Keratinocyte (primary cell): ENCODE results near the gene SP140L. TPM values are rescaled to one million over a fixed set of nuclear protein-coding genes. Genes with fewer than 3 reads are reported as not detected.

Experiments
- DNase-seq: peaks from one replicate; pipeline ENCODE4 v3.0.0-alpha.2; 2011; ENCODE audit warnings: low read depth, missing footprints, low spot score
- FAIRE-seq: peaks from 2 replicates; lab custom pipeline; 2011; peaks lifted over from hg19 to GRCh38; lab: Jason Lieb, UNC
- H2AFZ ChIP-seq: 2 replicates; pipeline ENCODE4 v1.6.0; 2012; ENCODE audit warnings: low read length, control low read depth, inconsistent platforms; ENCODE audit not compliant: control insufficient read depth
- H3K27ac ChIP-seq: 2 replicates; pipeline ENCODE4 v1.5.1; 2011; ENCODE audit warnings: low read length; ENCODE audit not compliant: control insufficient read depth, insufficient read depth
- H3K27me3 ChIP-seq: 3 replicates; pipeline ENCODE4 v1.6.0; 2011; ENCODE audit warnings: low read length; ENCODE audit not compliant: control insufficient read depth, insufficient read depth; ENCODE audit errors: extremely low read depth
- H3K36me3 ChIP-seq, 2 experiments: 2 replicates in 1 of 2; 3 replicates in 1 of 2; pipeline ENCODE4 v1.5.1; 2011; ENCODE audit warnings: low read length in 2 of 2, mild to moderate bottlenecking in 1 of 2; ENCODE audit not compliant: control insufficient read depth in 2 of 2, insufficient read depth in 2 of 2; ENCODE audit errors: extremely low read depth in 1 of 2
- H3K4me1 ChIP-seq: 3 replicates; pipeline ENCODE4 v1.5.1; 2011; ENCODE audit warnings: low read length; ENCODE audit not compliant: control insufficient read depth, insufficient read depth; ENCODE audit errors: extremely low read depth
- H3K4me2 ChIP-seq: 3 replicates; pipeline ENCODE4 v1.6.0; 2011; ENCODE audit warnings: low read depth, low read length; ENCODE audit not compliant: control insufficient read depth, insufficient read depth; ENCODE audit errors: extremely low read depth
- H3K4me3 ChIP-seq, 3 experiments: fragments of 200-600 bp in 1 of 3; sonication (generic) in 1 of 3; 2 replicates in 2 of 3; 3 replicates in 1 of 3; pipeline ENCODE4 v1.5.1; 2011 to 2016; ENCODE audit warnings: low read length in 3 of 3, mild to moderate bottlenecking in 3 of 3, control low read depth in 2 of 3, inconsistent platforms in 1 of 3, low read depth in 1 of 3, mixed read lengths in 1 of 3, mixed run types in 1 of 3, moderate library complexity in 1 of 3; ENCODE audit not compliant: control insufficient read depth in 2 of 3, insufficient read depth in 2 of 3; ENCODE audit errors: extremely low read depth in 1 of 3
- H3K79me2 ChIP-seq: 2 replicates; pipeline ENCODE4 v1.6.0; 2012; ENCODE audit warnings: low read length; ENCODE audit not compliant: control insufficient read depth, insufficient read depth
- H3K9ac ChIP-seq: 3 replicates; pipeline ENCODE4 v1.6.0; 2011; ENCODE audit warnings: low read length; ENCODE audit not compliant: control insufficient read depth, insufficient read depth; ENCODE audit errors: extremely low read depth
- H3K9me1 ChIP-seq: 3 replicates; pipeline ENCODE4 v1.6.0; 2011; ENCODE audit warnings: low read length; ENCODE audit not compliant: control insufficient read depth, insufficient read depth; ENCODE audit errors: extremely low read depth
- H3K9me3 ChIP-seq: 2 replicates; pipeline ENCODE4 v1.5.1; 2012; ENCODE audit warnings: low read depth, low read length; ENCODE audit not compliant: control insufficient read depth
- H4K20me1 ChIP-seq: 3 replicates; pipeline ENCODE4 v1.6.0; 2011; ENCODE audit warnings: low read length; ENCODE audit not compliant: control insufficient read depth, insufficient read depth; ENCODE audit errors: extremely low read depth
- EZH2 ChIP-seq: IDR thresholded peaks from one replicate; pipeline ENCODE4 v1.6.1; 2012; ENCODE audit warnings: inconsistent platforms, mild to moderate bottlenecking, low read length, moderate library complexity
- dilution Hi-C: fragments of 300-500 bp; cut with MboI; formaldehyde crosslinking; loops from one replicate; pipeline ENCODE4 v1.7.0; 2020; ENCODE audit warnings: low sequenced_read_pairs; ENCODE audit not compliant: extremely low pct_ligation_motif_present
- polyA plus RNA-seq, 5 experiments: library from polyadenylated mRNA; depleted of rRNA in 3 of 5; stranded (reverse) in 3 of 5; stranded (forward) in 1 of 5; unstranded in 1 of 5; fragments of >200 nt; gene quantifications; 1 replicate in 1 of 5; 2 replicates in 3 of 5; 3 replicates in 1 of 5; pipeline versions ENCODE4 v1.2.1 to v1.2.3, GENCODE V29; 2011 to 2012; ENCODE audit warnings: missing spikeins in 2 of 5, low read depth in 1 of 5, low replicate concordance in 1 of 5
- TF ChIP-seq, protein P1 (sequence below), 3 experiments: IDR thresholded peaks in 1 of 3; conservative IDR thresholded peaks in 1 of 3; optimal IDR thresholded peaks in 1 of 3; 2 replicates in 2 of 3; 3 replicates in 1 of 3; pipeline versions ENCODE3 to v1.5.1; 2011; ENCODE audit warnings: low read length in 3 of 3, mild to moderate bottlenecking in 3 of 3, moderate library complexity in 2 of 3, control low read depth in 1 of 3, inconsistent platforms in 1 of 3; ENCODE audit not compliant: insufficient read depth in 2 of 3; ENCODE audit errors: extremely low read depth in 1 of 3

The SP140L gene
- polyA plus RNA-seq, 1 donor (not counting 4 experiments of a cell fraction or from before 2014, with no cell fraction given) = 10.8 TPM

- Histone ChIP-seq H3K27me3 (no peaks in the 10 kb centered on the region), H4K20me1 (no peaks in the 10 kb centered on the region), H3K79me2 (peaks cover 95% of the 10 kb centered on the region), H3K36me3 (peaks cover 0 to 3% of the 10 kb centered on the region in 2 experiments), H3K27ac (peak overlapping the region; percentile 11), H3K4me2 (peak overlapping the region; percentile 62), H3K4me3 (no peak overlapping the region), H3K4me1 (peaks cover 10% of the 10 kb centered on the region), H3K9ac (no peak overlapping the region), H3K9me1 (no peaks in the 10 kb centered on the region), H3K9me3 (no peaks in the 10 kb centered on the region), H2AFZ (no peak overlapping the region)
- FAIRE-seq = peak; percentile 20
- TF ChIP-seq, protein P1, sequence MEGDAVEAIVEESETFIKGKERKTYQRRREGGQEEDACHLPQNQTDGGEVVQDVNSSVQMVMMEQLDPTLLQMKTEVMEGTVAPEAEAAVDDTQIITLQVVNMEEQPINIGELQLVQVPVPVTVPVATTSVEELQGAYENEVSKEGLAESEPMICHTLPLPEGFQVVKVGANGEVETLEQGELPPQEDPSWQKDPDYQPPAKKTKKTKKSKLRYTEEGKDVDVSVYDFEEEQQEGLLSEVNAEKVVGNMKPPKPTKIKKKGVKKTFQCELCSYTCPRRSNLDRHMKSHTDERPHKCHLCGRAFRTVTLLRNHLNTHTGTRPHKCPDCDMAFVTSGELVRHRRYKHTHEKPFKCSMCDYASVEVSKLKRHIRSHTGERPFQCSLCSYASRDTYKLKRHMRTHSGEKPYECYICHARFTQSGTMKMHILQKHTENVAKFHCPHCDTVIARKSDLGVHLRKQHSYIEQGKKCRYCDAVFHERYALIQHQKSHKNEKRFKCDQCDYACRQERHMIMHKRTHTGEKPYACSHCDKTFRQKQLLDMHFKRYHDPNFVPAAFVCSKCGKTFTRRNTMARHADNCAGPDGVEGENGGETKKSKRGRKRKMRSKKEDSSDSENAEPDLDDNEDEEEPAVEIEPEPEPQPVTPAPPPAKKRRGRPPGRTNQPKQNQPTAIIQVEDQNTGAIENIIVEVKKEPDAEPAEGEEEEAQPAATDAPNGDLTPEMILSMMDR (optimal IDR thresholded peaks at IDR 0.05 in 1 of 3, IDR thresholded peaks at IDR 0.05 in 1 of 3, conservative IDR thresholded peaks at IDR 0.05 in 1 of 3; ENCODE audit: extremely low read depth in 1 of 3, insufficient read depth in 2 of 3, low read length in 3 of 3) = no peak
- TF ChIP-seq EZH2 = no peak
- no peak for DNase-seq
- dilution Hi-C loops = no loop called here
Observed at GRCh38 chr2:230423851-230424458, 97.0 kb downstream of the SP140L start.

DNA sequence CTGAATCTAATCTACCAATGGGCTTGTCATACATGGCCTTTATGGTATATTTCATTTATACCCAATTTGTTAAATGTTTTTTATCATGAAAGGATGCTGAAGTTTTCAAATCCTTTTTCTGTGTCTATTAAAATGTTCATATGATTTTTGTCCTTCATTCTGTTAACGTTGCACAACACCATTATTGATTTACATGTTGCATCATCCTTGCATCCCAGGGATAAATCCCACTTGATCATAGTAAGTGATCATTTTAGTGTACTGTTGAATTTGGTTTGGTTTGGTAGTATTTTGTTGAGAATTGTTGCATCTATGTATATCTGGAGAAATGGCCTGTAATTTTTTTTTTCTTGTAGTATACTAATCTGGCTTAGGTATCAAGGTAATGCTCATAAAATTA lies 98.4 kb downstream of the SP140L start:
- Histone ChIP-seq H4K20me1 (no peaks in the 10 kb centered on the region), H3K4me1 (peaks cover 3% of the 10 kb centered on the region), H2AFZ (no peak overlapping the region), H3K27ac (no peak overlapping the region), H3K4me2 (no peak overlapping the region), H3K9ac (no peak overlapping the region), H3K36me3 (no peaks in the 10 kb centered on the region), H3K4me3 (no peak overlapping the region), H3K79me2 (peaks cover 95% of the 10 kb centered on the region), H3K9me1 (no peaks in the 10 kb centered on the region), H3K9me3 (no peaks in the 10 kb centered on the region), H3K27me3 (no peaks in the 10 kb centered on the region)
- FAIRE-seq (no peak), DNase-seq (no peak)
- TF ChIP-seq EZH2 = no peak
- TF ChIP-seq, protein P1 (optimal IDR thresholded peaks at IDR 0.05 in 1 of 3, IDR thresholded peaks at IDR 0.05 in 1 of 3, conservative IDR thresholded peaks at IDR 0.05 in 1 of 3; ENCODE audit: extremely low read depth in 1 of 3, insufficient read depth in 2 of 3, low read length in 3 of 3) = no peak
- dilution Hi-C loops = no loop called here
